Measurements from ENCODE around the gene COPS3.

- TF ChIP-seq CTCF (IDR thresholded peaks at IDR 0.05), result no peak
- no peak for TF ChIP-seq POLR2AphosphoS5 (IDR thresholded peaks at IDR 0.05; ENCODE audit: low read depth, low read length)
Observed at GRCh38 chr17:17304521-17304985, 23.5 kb upstream of the COPS3 start.

Data from Panc1 (cell line).